Right ventricle myocardium inferior (tissue), 1 donor: ENCODE data around the gene ARSD. TPM values are rescaled to one million over a fixed set of nuclear protein-coding genes. Genes with fewer than 3 reads are reported as not detected.
A peak's percentile ranks its signal among the peaks of the same experiment; 100 is the strongest.
"Not testable (repeated sequence)": the region's sequence is repeated elsewhere in the genome, so short reads cannot be mapped to it uniquely, and the experiment has no call there.

Experiments
- ATAC-seq: fragments of 200-7000 bp; cut with Tn5 transposase; one replicate; pipeline ENCODE4 v1.9.1; 2020; ENCODE audit warnings: mild to moderate bottlenecking, moderate library complexity
- DNase-seq: peaks from one replicate; pipeline ENCODE4 v3.0.0; 2021; ENCODE audit errors: missing footprints
- intact Hi-C: fragments of 100-400 bp; cut with DNase I; formaldehyde crosslinking; loops from one replicate; pipeline ENCODE4 v1.11.0; 2022
- long read RNA-seq: library from polyadenylated mRNA; unstranded; transcript quantifications from one replicate; pipeline ENCODE4 v2.0.0, GENCODE V29; 2021
- total RNA-seq: library from RNA; stranded (reverse); fragmentation: NEBNext Ultra II Directional; extraction: Animal tissue kit (Norgen Biotek cat#: 25700); gene quantifications from one replicate; pipeline ENCODE4 v1.2.1, GENCODE V29; 2021
- donor health status: DM: no; HTN: yes; CAD: no; lungs with severe emphysema.

Gene ARSD
- total RNA-seq: 5.4 TPM
- long read RNA-seq, full-length matches to known transcripts: 4 of 5 reads
- long read RNA-seq, partial matches to known transcripts: 0 of 5 reads
- long read RNA-seq, other reads (novel, unspliced or antisense): 1 of 5 reads

GRCh38 chrX:2928583-2929434, at the start of gene ARSD:
Gene ARSD (minus strand): TSS chrX:2929339. CDS start chrX:2929275, 64 bp downstream.
- DNase-seq: peak; percentile 95
- ATAC-seq: peak; percentile 97
- intact Hi-C loops: no loop called here

GRCh38 chrX:2978639-2979038, 49.5 kb upstream of the ARSD start:
- intact Hi-C loops, DNase-seq, ATAC-seq: not testable (repeated sequence)

GRCh38 chrX:2974961-2975360, 45.8 kb upstream of the ARSD start:
- no peak for ATAC-seq
- no peak for DNase-seq
- intact Hi-C loops: no loop called here

- no peak for DNase-seq
- ATAC-seq: no peak
- intact Hi-C loops: no loop called here
These were observed 43.3 kb upstream of the ARSD start for GRCh38 chrX:2972391-2972790.

GRCh38 chrX:2969021-2969420, 39.9 kb upstream of the ARSD start:
- intact Hi-C loops: no loop called here
- ATAC-seq: no peak
- no peak for DNase-seq

GRCh38 chrX:2967998-2968909, 39.1 kb upstream of the ARSD start:
- intact Hi-C loops: no loop called here
- ATAC-seq: no peak
- DNase-seq: no peak

- DNase-seq: no peak
- no peak for ATAC-seq
- intact Hi-C loops: no loop called here
These were observed 38.4 kb upstream of the ARSD start for GRCh38 chrX:2967584-2967983.

GRCh38 chrX:2967012-2967411, 37.9 kb upstream of the ARSD start:
- DNase-seq (no peak), ATAC-seq (no peak)
- intact Hi-C loops: no loop called here

GRCh38 chrX:2965965-2966364, 36.8 kb upstream of the ARSD start:
- intact Hi-C loops: no loop called here
- ATAC-seq: no peak
- no peak for DNase-seq

GRCh38 chrX:2963992-2964794, 35.1 kb upstream of the ARSD start:
- intact Hi-C loops, DNase-seq, ATAC-seq: not testable (repeated sequence)

- ATAC-seq, intact Hi-C loops, DNase-seq: not testable (repeated sequence)
These were observed 34.3 kb upstream of the ARSD start for GRCh38 chrX:2963449-2963848.

- intact Hi-C loops: no loop called here
- DNase-seq: no peak
These were observed 33.2 kb upstream of the ARSD start for GRCh38 chrX:2962381-2962780.

GRCh38 chrX:2960861-2961515, 31.8 kb upstream of the ARSD start:
- ATAC-seq (no peak), DNase-seq (no peak)
- intact Hi-C loops: no loop called here

More at GRCh38 chrX:2962381-2962780, 33.2 kb upstream of the ARSD start:
- ATAC-seq: no peak

GRCh38 chrX:2958199-2958598, 29.1 kb upstream of the ARSD start:
- intact Hi-C loops: no loop called here
- DNase-seq: no peak
- ATAC-seq: no peak

GRCh38 chrX:2955838-2956237, 26.7 kb upstream of the ARSD start:
- intact Hi-C loops: no loop called here
- ATAC-seq: no peak
- DNase-seq: no peak

- ATAC-seq: no peak
- no peak for DNase-seq
- intact Hi-C loops: no loop called here
These were observed 26.1 kb upstream of the ARSD start for GRCh38 chrX:2955281-2955680.

- DNase-seq: no peak
- intact Hi-C loops: no loop called here
These were observed 25.4 kb upstream of the ARSD start for GRCh38 chrX:2954541-2954940.

GRCh38 chrX:2937942-2938341, 8.8 kb upstream of the ARSD start:
- DNase-seq, intact Hi-C loops, ATAC-seq: not testable (repeated sequence)

More at GRCh38 chrX:2954541-2954940, 25.4 kb upstream of the ARSD start:
- no peak for ATAC-seq
